Kidney epithelial cell (primary cell): ENCODE results near the gene IFIT3. TPM values are rescaled to one million over a fixed set of nuclear protein-coding genes. Genes with fewer than 3 reads are reported as not detected.
"Not testable (repeated sequence)": the region's sequence is repeated elsewhere in the genome, so short reads cannot be mapped to it uniquely, and the experiment has no call there.

Experiments
- DNase-seq: peaks from one replicate; pipeline ENCODE4 v3.0.0-alpha.2; 2010; ENCODE audit warnings: low read depth
- H3K27me3 ChIP-seq: 2 replicates; pipeline ENCODE4 v1.6.0; 2011; ENCODE audit warnings: low read length; ENCODE audit not compliant: control insufficient read depth, insufficient read depth
- H3K36me3 ChIP-seq: 2 replicates; pipeline ENCODE4 v1.5.1; 2011; ENCODE audit warnings: low read length; ENCODE audit not compliant: control insufficient read depth, insufficient read depth
- H3K4me3 ChIP-seq: 2 replicates; pipeline ENCODE4 v1.5.1; 2011; ENCODE audit warnings: low read depth, mild to moderate bottlenecking, control low read depth, low read length
- CTCF ChIP-seq: IDR thresholded peaks from 2 replicates; pipeline ENCODE4 v1.5.1; 2011; ENCODE audit warnings: mild to moderate bottlenecking, moderate library complexity, low read length, control low read depth, inconsistent platforms; ENCODE audit not compliant: insufficient read depth, poor library complexity, severe bottlenecking
- total RNA-seq: library from RNA; depleted of rRNA; stranded (reverse); fragments of >200 nt; gene quantifications from 2 replicates; pipeline ENCODE4 v1.2.3, GENCODE V29; 2015

The IFIT3 gene
- total RNA-seq, 1 donor from 2014 or later: 14.8 TPM

- H3K4me3 ChIP-seq: no peak overlapping the region
- DNase-seq: no peak
- no peaks in the 10 kb centered on the region for H3K36me3 ChIP-seq
- no peak for TF ChIP-seq CTCF
- no peaks in the 10 kb centered on the region for H3K27me3 ChIP-seq
These were observed 1.4 kb downstream of the IFIT3 start for GRCh38 chr10:89329151-89329550.

- not testable (repeated sequence) for DNase-seq, H3K27me3 ChIP-seq, H3K4me3 ChIP-seq, H3K36me3 ChIP-seq
These were observed 2.2 kb downstream of the IFIT3 start for GRCh38 chr10:89330014-89330413.

DNA sequence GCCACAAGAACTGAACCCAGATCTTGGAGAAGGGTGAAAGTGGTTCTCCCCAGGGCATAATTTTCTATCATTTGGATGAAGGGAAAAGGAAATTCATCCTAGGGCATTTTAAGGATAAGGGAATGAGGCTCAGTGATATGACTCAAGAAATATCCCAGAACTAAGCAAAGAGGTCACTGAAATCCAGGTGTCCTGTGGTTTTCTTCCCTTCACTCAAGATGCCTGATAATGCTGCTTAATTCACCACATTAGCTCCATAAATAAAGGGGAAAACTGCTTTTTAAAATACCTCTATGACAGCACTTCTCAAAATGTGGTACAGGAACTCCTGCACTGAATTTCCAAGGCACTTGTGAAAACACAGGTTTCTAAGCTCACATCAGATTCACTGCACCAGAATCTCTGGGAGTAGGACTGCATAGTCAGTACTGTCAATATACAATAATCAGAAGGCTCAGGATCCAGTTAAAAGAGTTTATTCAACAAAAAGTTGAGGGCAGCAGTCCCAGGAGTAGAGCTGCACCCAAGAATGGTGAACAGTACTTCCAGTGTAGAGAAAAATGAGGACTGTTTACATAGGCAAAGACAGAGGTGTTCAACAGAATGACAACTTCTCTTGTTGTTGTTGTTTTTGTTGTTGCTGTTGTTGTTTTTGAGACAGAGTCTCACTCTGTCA, 2.9 kb downstream of the IFIT3 start:
- Histone ChIP-seq H3K36me3 (no peaks in the 10 kb centered on the region), H3K27me3 (no peaks in the 10 kb centered on the region), H3K4me3 (no peak overlapping the region)
- DNase-seq: no peak
- TF ChIP-seq CTCF: no peak

GRCh38 chr10:89331487-89332122, 3.8 kb downstream of the IFIT3 start:
- not testable (repeated sequence) for H3K27me3 ChIP-seq, H3K4me3 ChIP-seq

DNA sequence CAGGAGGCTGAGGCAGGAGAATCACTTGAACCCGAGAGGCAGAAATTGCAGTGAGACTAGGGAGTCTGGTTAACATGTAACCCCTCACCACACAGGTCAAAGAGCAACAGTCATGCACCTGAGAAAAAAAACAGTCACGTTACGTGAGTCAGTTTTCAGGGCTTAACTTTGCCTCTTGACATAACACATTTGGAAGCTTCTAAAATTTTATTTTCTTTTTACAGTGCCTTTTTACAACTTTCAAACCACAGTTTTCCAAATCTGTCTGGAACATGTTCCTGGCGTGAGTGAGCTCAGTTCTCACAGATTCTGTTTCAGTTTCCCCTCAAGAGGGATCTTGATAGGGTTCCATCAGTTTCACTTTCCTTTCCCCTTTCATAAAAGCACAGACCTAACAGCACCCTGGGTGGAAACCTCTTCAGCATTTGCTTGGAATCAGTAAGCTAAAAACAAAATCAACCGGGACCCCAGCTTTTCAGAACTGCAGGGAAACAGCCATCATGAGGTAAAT, 4.4 kb downstream of the IFIT3 start:
- Histone ChIP-seq H3K27me3 (no peaks in the 10 kb centered on the region), H3K4me3 (peak overlapping the region; percentile 21), H3K36me3 (no peaks in the 10 kb centered on the region)
- no peak for DNase-seq
- no peak for TF ChIP-seq CTCF

More at GRCh38 chr10:89331487-89332122, 3.8 kb downstream of the IFIT3 start:
- DNase-seq, H3K36me3 ChIP-seq: not testable (repeated sequence)

DNA sequence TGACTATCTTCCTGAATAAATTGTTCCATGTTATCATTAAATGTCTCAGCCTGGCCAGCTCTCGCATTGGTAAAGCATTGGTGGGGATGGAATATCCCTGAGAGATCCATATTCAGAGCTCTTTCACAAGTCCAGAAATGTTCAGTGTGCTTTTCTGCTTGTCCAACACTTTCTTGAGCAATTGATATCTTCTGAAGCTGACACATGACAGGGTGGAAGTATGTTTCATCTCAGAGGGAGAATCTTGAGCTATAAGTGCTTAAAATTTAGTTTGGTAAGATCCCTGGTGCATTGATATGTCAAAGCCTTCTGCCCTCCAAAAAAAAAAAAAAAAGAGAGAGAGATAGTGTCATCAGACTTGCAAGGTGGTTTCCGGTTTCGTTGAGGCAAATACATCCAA, 7.4 kb downstream of the IFIT3 start:
- Histone ChIP-seq H3K27me3 (no peaks in the 10 kb centered on the region), H3K36me3 (no peaks in the 10 kb centered on the region), H3K4me3 (no peak overlapping the region)
- DNase-seq: no peak
- TF ChIP-seq CTCF: no peak

DNA sequence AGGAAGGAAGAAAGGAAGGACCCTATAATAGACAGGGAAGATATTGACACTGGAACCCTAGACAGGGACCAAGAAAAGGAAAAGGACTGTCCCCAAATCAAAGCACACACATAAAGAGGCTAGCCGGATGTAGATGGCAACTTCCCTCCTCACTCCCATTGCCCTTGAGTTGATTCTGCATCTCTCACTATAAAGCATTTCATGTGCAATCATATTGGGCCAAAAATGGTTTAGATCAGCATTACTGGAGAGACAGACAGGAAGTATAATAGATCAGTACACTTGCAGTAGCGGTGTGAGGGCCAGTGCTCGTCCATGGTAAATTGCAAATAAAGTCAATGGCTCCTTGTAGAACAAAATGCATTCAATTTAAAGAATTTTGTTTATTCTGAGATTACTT, 8.4 kb downstream of the IFIT3 start:
- Histone ChIP-seq H3K4me3 (no peak overlapping the region), H3K27me3 (no peaks in the 10 kb centered on the region), H3K36me3 (no peaks in the 10 kb centered on the region)
- no peak for TF ChIP-seq CTCF
- no peak for DNase-seq
